SK-N-SH (cell line): ENCODE measurements around the gene AGR3. TPM values are rescaled to one million over a fixed set of nuclear protein-coding genes. Genes with fewer than 3 reads are reported as not detected.

Source experiments
- CTCF ChIA-PET: fragments of 300-600, 350-600 bp; formaldehyde crosslinking; extraction: SDS; loops from one replicate; lab custom pipeline; 2021; lab: Yijun Ruan, JAX
- POLR2A ChIA-PET: fragments of 350-600 bp; sonication (Branson Sonifier 250); formaldehyde crosslinking; extraction: SDS; loops from one replicate; lab custom pipeline; 2020; ENCODE audit warnings: antibody characterized with exemption, inconsistent platforms; lab: Yijun Ruan, JAX
- DNase-seq: peaks from one replicate; pipeline ENCODE4 v3.0.0; 2012
- H2AFZ ChIP-seq: fragments of 200-600 bp; sonication (generic); 2 replicates; pipeline ENCODE4 v1.8.1; 2016; ENCODE audit warnings: antibody characterized with exemption, mild to moderate bottlenecking, low read depth
- H3F3A ChIP-seq: fragments of 200-600 bp; sonication (generic); replicated peaks from 2 replicates; pipeline ENCODE3; 2016; ENCODE audit warnings: antibody characterized with exemption, mild to moderate bottlenecking; ENCODE audit not compliant: insufficient read depth
- H3K27ac ChIP-seq, 2 experiments: fragments of 200-500 bp in 1 of 2; fragments of 200-600 bp in 1 of 2; sonication (Bioruptor generic) in 1 of 2; sonication (generic), shearing (Covaris generic) in 1 of 2; 2 replicates each; pipeline versions ENCODE4 v1.5.1 to v1.6.1; 2014 to 2016; ENCODE audit warnings: low read depth in 2 of 2, inconsistent platforms in 1 of 2, low read length in 1 of 2, mild to moderate bottlenecking in 1 of 2, mixed read lengths in 1 of 2
- H3K27me3 ChIP-seq: fragments of 200-600 bp; sonication (generic), shearing (Covaris generic); 2 replicates; pipeline ENCODE4 v1.6.1; 2016; ENCODE audit warnings: mixed run types; ENCODE audit not compliant: insufficient read depth
- H3K36me3 ChIP-seq, 2 experiments: fragments of 200-500 bp in 1 of 2; fragments of 200-600 bp in 1 of 2; sonication (Bioruptor generic) in 1 of 2; sonication (generic) in 1 of 2; replicated peaks in 1 of 2; 2 replicates each; pipeline versions ENCODE3 to v1.5.1; 2014 to 2016; ENCODE audit warnings: low read length in 1 of 2, mild to moderate bottlenecking in 1 of 2; ENCODE audit not compliant: insufficient read depth in 2 of 2, control insufficient read depth in 1 of 2
- H3K4me1 ChIP-seq, 2 experiments: fragments of 200-500 bp in 1 of 2; fragments of 200-600 bp in 1 of 2; sonication (Bioruptor generic) in 1 of 2; sonication (generic), shearing (Covaris generic) in 1 of 2; 2 replicates each; pipeline versions ENCODE4 v1.5.1 to v1.6.1; 2014 to 2016; ENCODE audit warnings: low read depth in 1 of 2, low read length in 1 of 2, mixed run types in 1 of 2; ENCODE audit not compliant: insufficient read depth in 2 of 2, control insufficient read depth in 1 of 2
- H3K4me2 ChIP-seq: fragments of 200-600 bp; sonication (generic), shearing (Covaris generic); 2 replicates; pipeline ENCODE4 v1.6.1; 2017; ENCODE audit warnings: mixed run types
- H3K4me3 ChIP-seq, 2 experiments: fragments of 200-500 bp in 1 of 2; fragments of 200-600 bp in 1 of 2; sonication (Bioruptor generic) in 1 of 2; sonication (generic), shearing (Covaris generic) in 1 of 2; 2 replicates each; pipeline versions ENCODE4 v1.5.1 to v1.8.1; 2014 to 2016; ENCODE audit warnings: low read depth in 2 of 2, inconsistent platforms in 1 of 2, low read length in 1 of 2, mild to moderate bottlenecking in 1 of 2, mixed read lengths in 1 of 2, moderate library complexity in 1 of 2
- H3K79me2 ChIP-seq: fragments of 200-600 bp; sonication (generic); 2 replicates; pipeline ENCODE4 v1.8.1; 2017; ENCODE audit warnings: mild to moderate bottlenecking; ENCODE audit not compliant: insufficient read depth
- H3K9ac ChIP-seq: fragments of 200-600 bp; sonication (generic); 2 replicates; pipeline ENCODE4 v1.6.1; 2017; ENCODE audit warnings: mixed run types
- H3K9me2 ChIP-seq: fragments of 200-600 bp; sonication (generic); 2 replicates; pipeline ENCODE4 v1.6.1; 2017; ENCODE audit warnings: mixed run types
- H3K9me3 ChIP-seq: fragments of 200-600 bp; sonication (generic); 2 replicates; pipeline ENCODE4 v1.6.1; 2017; ENCODE audit warnings: mixed run types, mild to moderate bottlenecking, moderate library complexity
- H4K20me1 ChIP-seq: fragments of 200-600 bp; sonication (generic); 2 replicates; pipeline ENCODE4 v1.6.1; 2017; ENCODE audit warnings: mild to moderate bottlenecking, mixed run types; ENCODE audit not compliant: insufficient read depth
- FOSL2 ChIP-seq: IDR thresholded peaks from 2 replicates; pipeline ENCODE4 v1.4.0; 2012; ENCODE audit warnings: low read depth, mild to moderate bottlenecking, moderate library complexity, borderline replicate concordance
- GABPA ChIP-seq: IDR thresholded peaks from 2 replicates; pipeline ENCODE4 v1.4.0; 2012; ENCODE audit warnings: low read depth, mild to moderate bottlenecking
- NFIC ChIP-seq: IDR thresholded peaks from 2 replicates; pipeline ENCODE4 v1.4.0; 2012; ENCODE audit warnings: borderline replicate concordance
- NRF1 ChIP-seq: IDR thresholded peaks from 2 replicates; pipeline ENCODE4 v1.6.1; 2012; ENCODE audit warnings: low read depth, mild to moderate bottlenecking, low read length
- PBX3 ChIP-seq: IDR thresholded peaks from 2 replicates; pipeline ENCODE4; 2012
- RFX5 ChIP-seq: IDR thresholded peaks from 2 replicates; pipeline ENCODE4 v1.6.1; 2012; ENCODE audit warnings: mild to moderate bottlenecking, improper control_type of control experiment, low read length
- RXRA ChIP-seq: IDR thresholded peaks from 2 replicates; pipeline ENCODE4 v1.4.0; 2012; ENCODE audit warnings: low read depth, mild to moderate bottlenecking, borderline replicate concordance
- SMC3 ChIP-seq: IDR thresholded peaks from 2 replicates; pipeline ENCODE4 v1.6.1; 2012; ENCODE audit warnings: low read depth, low read length, improper control_type of control experiment
- TAF1 ChIP-seq: IDR thresholded peaks from 2 replicates; pipeline ENCODE4 v1.6.1; 2012; ENCODE audit warnings: low read depth, mild to moderate bottlenecking, low read length, moderate library complexity, borderline replicate concordance
- ZBTB33 ChIP-seq: IDR thresholded peaks from 2 replicates; pipeline ENCODE4 v1.4.0; 2012; ENCODE audit warnings: low read depth, borderline replicate concordance
- WGBS: methylation state at CpG from one replicate; pipeline ENCODE4 v1.1.6; 2017; ENCODE audit warnings: low lambda C conversion rate; 5-methylcytosine and 5-hydroxymethylcytosine counted together
- polyA plus RNA-seq, 3 experiments: library from polyadenylated mRNA; depleted of rRNA; stranded (reverse); fragments of >200 nt; gene quantifications; 2 replicates each; pipeline ENCODE4 v1.2.3, GENCODE V29; 2012
- small RNA-seq, 7 experiments: library from RNA; depleted of rRNA; stranded (forward); fragments of <200 nt; gene quantifications; one replicate each; pipeline ENCODE3, GENCODE V24; 2012
- TF ChIP-seq, protein P1 (sequence below): fragments of 150-350 bp; IDR thresholded peaks from 2 replicates; pipeline ENCODE4 v1.6.1; 2017; ENCODE audit warnings: antibody characterized with exemption, low read length, low read depth, borderline replicate concordance

The AGR3 gene
- polyA plus RNA-seq, 1 of the 3 experiments (the other 2 are of a cell fraction): not detected

DNA sequence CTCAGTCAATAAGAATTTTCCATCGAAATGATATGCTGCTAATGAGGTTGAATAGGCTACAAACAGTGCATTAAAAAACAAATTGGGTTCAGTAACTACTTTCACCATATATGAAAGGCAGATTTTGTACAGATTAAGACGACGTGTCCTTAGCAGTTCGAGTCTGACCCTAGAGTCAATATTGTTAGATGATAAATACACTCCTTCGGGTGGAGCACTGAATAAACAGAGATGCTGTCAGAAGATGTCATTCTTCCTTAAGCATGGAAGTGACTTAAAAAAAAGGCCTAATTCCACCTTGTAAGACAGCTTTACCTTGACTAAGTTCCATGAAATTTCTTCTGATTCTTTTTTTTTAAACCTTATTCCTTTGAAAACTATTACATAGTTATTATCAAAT, 71.2 kb downstream of the AGR3 start (continued):
- TF ChIP-seq, protein P1, sequence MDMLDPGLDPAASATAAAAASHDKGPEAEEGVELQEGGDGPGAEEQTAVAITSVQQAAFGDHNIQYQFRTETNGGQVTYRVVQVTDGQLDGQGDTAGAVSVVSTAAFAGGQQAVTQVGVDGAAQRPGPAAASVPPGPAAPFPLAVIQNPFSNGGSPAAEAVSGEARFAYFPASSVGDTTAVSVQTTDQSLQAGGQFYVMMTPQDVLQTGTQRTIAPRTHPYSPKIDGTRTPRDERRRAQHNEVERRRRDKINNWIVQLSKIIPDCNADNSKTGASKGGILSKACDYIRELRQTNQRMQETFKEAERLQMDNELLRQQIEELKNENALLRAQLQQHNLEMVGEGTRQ: no peak

DNA sequence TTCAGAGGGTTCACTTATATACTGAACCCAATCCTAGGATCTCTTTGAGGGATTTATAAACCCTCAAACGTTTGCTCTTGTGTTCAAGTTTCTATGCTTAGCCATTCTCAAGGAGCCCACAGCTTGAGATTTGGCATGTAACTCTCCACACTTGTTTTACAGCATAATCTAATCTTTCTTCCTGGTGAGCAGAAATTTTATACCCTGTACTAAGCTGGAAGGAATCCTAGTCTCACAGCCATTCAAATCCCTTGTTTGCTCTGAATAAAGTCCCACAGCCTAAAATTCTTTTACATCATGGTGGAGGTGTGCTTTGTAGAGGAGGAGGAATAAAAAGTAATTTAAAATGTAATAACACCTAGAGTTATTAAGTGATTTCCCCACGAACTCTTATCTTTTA, 71.7 kb downstream of the AGR3 start:
- Histone ChIP-seq H3F3A (no peaks in the 10 kb centered on the region), H3K79me2 (no peaks in the 10 kb centered on the region), H3K27me3 (peaks cover 19% of the 10 kb centered on the region; the same call in 1 of the 2 replicates), H3K9me3 (no peaks in the 10 kb centered on the region), H2AFZ (no peak overlapping the region)
- POLR2A ChIA-PET: no interaction called here
- TF ChIP-seq, protein P1: no peak
- no peak for TF ChIP-seq FOSL2
- TF ChIP-seq NRF1: no peak
- TF ChIP-seq RXRA: no peak
- no peak for TF ChIP-seq TAF1
- no peak for TF ChIP-seq ZBTB33
- no peak for TF ChIP-seq GABPA
- no peak for TF ChIP-seq PBX3
- no peak for TF ChIP-seq NFIC
- TF ChIP-seq SMC3: no peak
- TF ChIP-seq RFX5: no peak
- TF ChIP-seq, all 33 proteins: peak for 0
- no peaks in the 10 kb centered on the region for H4K20me1 ChIP-seq
- CTCF ChIA-PET: interaction anchor here (0.9 to 3.4 kb wide), 4 partner anchors 10 to 115 kb away, joined by 3 to 13 read pairs (median 4); no protein-coding TSS in a partner anchor
- H3K9me2 ChIP-seq: no peaks in the 10 kb centered on the region
- 4% methylated on average over 2 of the region's 2 CpGs for WGBS
- H3K27ac ChIP-seq: no peak overlapping the region
- no peaks in the 10 kb centered on the region; a peak in 1 of 4 replicates for H3K4me1 ChIP-seq
- no peak for DNase-seq
- no peak overlapping the region for H3K4me3 ChIP-seq
- H3K9ac ChIP-seq: no peak overlapping the region
- H3K36me3 ChIP-seq: no peaks in the 10 kb centered on the region
- H3K4me2 ChIP-seq: no peak overlapping the region

Small RNA genes within 50 kb of the gene (small RNA-seq; reads per million reads assigned to genes)
- gene AC098592.2: 0 reads per million in 7 experiments

Other genes starting within 250 kb of the AGR3 start
- gene ANKMY2, start 236.2 kb downstream of the AGR3 start, polyA plus RNA-seq (2012; rRNA removed): 15.8 and 22.4 TPM in 2 replicates
- 60.4 and 71.9 TPM in 2 replicates for gene BZW2, start 235.8 kb downstream of the AGR3 start, polyA plus RNA-seq (2012; rRNA removed)
- 0.26 and 0.42 TPM in 2 replicates for gene TSPAN13, start 128.2 kb downstream of the AGR3 start, polyA plus RNA-seq (2012; rRNA removed)
- not detected in 2 replicates for gene AGR2, start 77.0 kb downstream of the AGR3 start, polyA plus RNA-seq (2012; rRNA removed)